Endothelial cell of umbilical vein (primary cell): ENCODE data around the gene FSD1. TPM values are rescaled to one million over a fixed set of nuclear protein-coding genes. Genes with fewer than 3 reads are reported as not detected.

ENCODE experiments used
- BruUV-seq: library from RNA; stranded (reverse); fragments of 400-500 nt; replicated peaks from 2 replicates; lab custom pipeline; 2021; lab: Mats Ljungman, UMichigan
- CTCF ChIA-PET: fragments of 300-600, 350-600 bp; sonication (Branson Sonifier 250); formaldehyde crosslinking; loops from one replicate; lab custom pipeline; 2021; ENCODE audit warnings: antibody characterized with exemption, inconsistent platforms; lab: Charles Lee
- POLR2A ChIA-PET: fragments of 300-600, 350-600 bp; sonication (Branson Sonifier 250); formaldehyde crosslinking; loops from one replicate; lab custom pipeline; 2021; ENCODE audit warnings: antibody characterized with exemption, inconsistent platforms; lab: Charles Lee
- DNase-seq: peaks from one replicate; pipeline ENCODE4 v3.0.0-alpha.2; 2011; ENCODE audit warnings: low read depth, low spot score
- FAIRE-seq: peaks from 2 replicates; lab custom pipeline; 2011; peaks lifted over from hg19 to GRCh38; lab: Jason Lieb, UNC
- H2AFZ ChIP-seq: 2 replicates; pipeline ENCODE4 v1.6.0; 2012; ENCODE audit warnings: low read depth, low read length, control low read depth, inconsistent platforms
- H3K27ac ChIP-seq: 2 replicates; pipeline ENCODE4 v1.5.1; 2011; ENCODE audit warnings: low read depth, mild to moderate bottlenecking, control low read depth, low read length, moderate library complexity; ENCODE audit not compliant: insufficient read depth
- H3K27me3 ChIP-seq, 2 experiments: 2 replicates each; pipeline versions ENCODE4 v1.6.0 to v1.6.1; 2011; ENCODE audit warnings: low read length in 2 of 2, mixed read lengths in 1 of 2; ENCODE audit not compliant: control insufficient read depth in 2 of 2, insufficient read depth in 2 of 2
- H3K36me3 ChIP-seq, 2 experiments: 2 replicates in 1 of 2; 3 replicates in 1 of 2; pipeline ENCODE4 v1.5.1; 2011; ENCODE audit warnings: low read length in 2 of 2, mild to moderate bottlenecking in 1 of 2, moderate library complexity in 1 of 2; ENCODE audit not compliant: control insufficient read depth in 2 of 2, insufficient read depth in 2 of 2; ENCODE audit errors: extremely low read depth in 1 of 2
- H3K4me1 ChIP-seq: 3 replicates; pipeline ENCODE4 v1.5.1; 2011; ENCODE audit warnings: mild to moderate bottlenecking, low read length; ENCODE audit not compliant: control insufficient read depth, insufficient read depth; ENCODE audit errors: extremely low read depth
- H3K4me2 ChIP-seq: 2 replicates; pipeline ENCODE4 v1.6.1; 2011; ENCODE audit warnings: low read length, control low read depth, mixed read lengths; ENCODE audit not compliant: insufficient read depth
- H3K4me3 ChIP-seq, 3 experiments: fragments of 200-600 bp in 1 of 3; sonication (generic), shearing (Covaris generic) in 1 of 3; replicated peaks in 1 of 3; 2 replicates each; pipeline ENCODE4 v1.5.1; 2011 to 2016; ENCODE audit warnings: control low read depth in 3 of 3, low read length in 3 of 3, mild to moderate bottlenecking in 2 of 3, inconsistent platforms in 1 of 3, low read depth in 1 of 3, moderate library complexity in 1 of 3; ENCODE audit not compliant: insufficient read depth in 1 of 3
- H3K79me2 ChIP-seq: 2 replicates; pipeline ENCODE4 v1.6.0; 2012; ENCODE audit warnings: low read length, inconsistent platforms; ENCODE audit not compliant: control insufficient read depth, insufficient read depth
- H3K9ac ChIP-seq: replicated peaks from 2 replicates; pipeline ENCODE3; 2011; ENCODE audit warnings: low read length, control low read depth; ENCODE audit not compliant: insufficient read depth; ENCODE audit errors: extremely low read depth
- H3K9me1 ChIP-seq: replicated peaks from 3 replicates; pipeline ENCODE4 v1.6.0; 2011; ENCODE audit warnings: mild to moderate bottlenecking, low read length; ENCODE audit not compliant: control insufficient read depth, insufficient read depth; ENCODE audit errors: extremely low read depth
- H3K9me3 ChIP-seq: replicated peaks from 2 replicates; pipeline ENCODE4 v1.5.1; 2012; ENCODE audit warnings: low read length, inconsistent platforms; ENCODE audit not compliant: control insufficient read depth, insufficient read depth
- H4K20me1 ChIP-seq: replicated peaks from 2 replicates; pipeline ENCODE3; 2011; ENCODE audit warnings: mild to moderate bottlenecking, low read length; ENCODE audit not compliant: control insufficient read depth, insufficient read depth; ENCODE audit errors: extremely low read depth
- CTCF ChIP-seq, 2 donors: IDR thresholded peaks; 1 replicate in 1 of 2; 2 replicates in 1 of 2; pipeline ENCODE4 v1.5.1; 2011; ENCODE audit warnings: low read length in 2 of 2, mild to moderate bottlenecking in 2 of 2, moderate library complexity in 2 of 2, control low read depth in 1 of 2, inconsistent platforms in 1 of 2, low read depth in 1 of 2; ENCODE audit not compliant: insufficient read depth in 1 of 2; ENCODE audit errors: extremely low read depth in 1 of 2
- EZH2 ChIP-seq: IDR thresholded peaks from 2 replicates; pipeline ENCODE4 v1.6.1; 2012; ENCODE audit warnings: borderline replicate concordance, low read depth, mild to moderate bottlenecking, moderate library complexity, low read length, inconsistent platforms; ENCODE audit not compliant: severe bottlenecking
- FOS ChIP-seq: IDR thresholded peaks from 2 replicates; pipeline ENCODE4 v1.6.1; 2011; ENCODE audit warnings: mild to moderate bottlenecking, low read length, moderate library complexity, borderline replicate concordance; ENCODE audit not compliant: insufficient read depth
- GATA2 ChIP-seq: IDR thresholded peaks from 2 replicates; pipeline ENCODE4 v1.7.0; 2011; ENCODE audit warnings: low read depth, mild to moderate bottlenecking, moderate library complexity, mixed read lengths, low read length; ENCODE audit not compliant: insufficient read length, insufficient read depth
- JUN ChIP-seq: IDR thresholded peaks from 2 replicates; pipeline ENCODE4 v1.6.1; 2011; ENCODE audit warnings: borderline replicate concordance, low read depth; ENCODE audit not compliant: insufficient read length, insufficient read depth
- MAX ChIP-seq: IDR thresholded peaks from 2 replicates; pipeline ENCODE4 v1.6.1; 2011; ENCODE audit not compliant: insufficient read depth, insufficient read length
- MYC ChIP-seq: IDR thresholded peaks from one replicate; pipeline ENCODE4 v1.6.1; 2011; ENCODE audit warnings: mild to moderate bottlenecking, low read depth, low read length
- POLR2A ChIP-seq: IDR thresholded peaks from 2 replicates; pipeline ENCODE4 v1.6.1; 2012; ENCODE audit warnings: low read depth, mild to moderate bottlenecking, control low read depth, low read length
- POLR2AphosphoS5 ChIP-seq: IDR thresholded peaks from 2 replicates; pipeline ENCODE4 v1.6.1; 2012; ENCODE audit warnings: low read depth, mild to moderate bottlenecking, control low read depth, low read length, moderate library complexity; ENCODE audit not compliant: insufficient read depth
- dilution Hi-C: fragments of 300-500 bp; cut with MboI; formaldehyde crosslinking; loops from one replicate; pipeline ENCODE4 v1.15.0; 2019; ENCODE audit warnings: low sequenced_read_pairs; ENCODE audit not compliant: extremely low pct_ligation_motif_present
- intact Hi-C: fragments of 100-400 bp; cut with micrococcal nuclease; formaldehyde crosslinking; loops from one replicate; pipeline ENCODE4 v1.10.0; 2022
- polyA plus RNA-seq, 4 experiments: library from polyadenylated mRNA; depleted of rRNA in 3 of 4; stranded (reverse) in 3 of 4; unstranded in 1 of 4; fragments of >200 nt; gene quantifications; 2 replicates each; pipeline versions ENCODE4 v1.2.1 to v1.2.3, GENCODE V29; 2011 to 2012; ENCODE audit warnings: missing spikeins in 1 of 4
- total RNA-seq: library from RNA; stranded (reverse); gene quantifications from 2 replicates; pipeline ENCODE4 v1.2.3, GENCODE V29; 2021

FSD1 gene
- total and polyA plus RNA-seq, 2 donors (not counting 3 experiments of a cell fraction or from before 2014, with no cell fraction given), result 25.8 to 55.5 TPM

DNA sequence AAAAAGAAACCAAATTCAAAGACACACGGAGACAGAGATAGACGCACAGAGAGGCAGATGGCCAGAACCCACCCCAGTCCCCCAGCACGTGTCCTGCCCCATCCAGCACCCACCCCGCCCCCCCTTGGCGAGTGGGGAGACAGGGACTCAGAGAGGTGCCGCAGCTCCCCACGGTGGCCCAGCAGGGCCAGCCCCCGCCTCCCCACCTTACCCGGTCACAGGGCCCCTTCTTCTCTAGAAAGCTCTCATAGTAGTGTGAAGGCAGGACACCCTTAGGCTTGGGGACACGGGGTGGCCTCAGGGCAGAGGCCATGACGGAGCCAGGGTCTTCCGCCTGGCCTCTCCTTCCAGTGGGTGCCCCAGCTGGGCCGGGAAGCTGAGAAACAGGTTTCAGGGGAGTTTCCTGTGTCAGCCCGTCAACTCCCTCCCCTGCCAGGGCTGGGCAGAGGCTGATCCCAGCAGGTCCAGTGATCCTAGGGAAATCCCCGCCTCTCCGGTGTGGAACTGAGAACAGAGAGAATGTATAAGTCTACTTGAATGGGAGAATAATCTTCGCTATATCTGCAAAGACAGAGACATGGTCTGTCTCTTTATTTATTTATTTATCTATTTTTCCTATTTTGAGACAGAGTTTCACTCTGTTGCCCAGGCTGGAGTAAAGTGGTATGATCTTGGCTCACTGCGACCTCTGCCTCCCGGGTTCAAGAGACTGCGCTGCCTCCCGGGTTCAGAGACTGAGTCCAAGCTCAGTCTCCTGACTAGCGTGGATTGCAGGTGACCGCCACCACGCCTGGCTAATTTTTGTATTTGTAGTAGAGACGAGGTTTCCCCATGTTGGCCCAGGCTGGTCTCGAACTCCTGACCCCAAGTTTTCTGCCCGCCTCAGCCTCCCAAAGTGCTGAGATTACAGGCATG, 34.3 kb downstream of the FSD1 start, which contains the start of gene STAP2:
Gene STAP2 (minus strand): TSS at position 387 of the 915 bp plus-strand sequence. CDS start 74 bp downstream, at position 313.
- TF ChIP-seq GATA2, result no peak
- no peak for TF ChIP-seq EZH2
- TF ChIP-seq CTCF (IDR thresholded peaks at IDR 0.05; ENCODE audit: extremely low read depth in 1 of 2, insufficient read depth in 1 of 2, low read depth in 1 of 2, low read length in 2 of 2), result no peak
- TF ChIP-seq FOS, result no peak
- no peak for TF ChIP-seq POLR2AphosphoS5
- no peak for TF ChIP-seq POLR2A
- TF ChIP-seq JUN, result no peak
- no peak for TF ChIP-seq MYC
- TF ChIP-seq MAX, result no peak
- Histone ChIP-seq H3K4me1 (peaks cover 9% of the 10 kb centered on the region), H3K9me1 (no peaks in the 10 kb centered on the region), H3K4me2 (peak within 1 kb of the TSS; percentile 73), H3K79me2 (no peaks in the 10 kb centered on the region), H3K9me3 (no peaks in the 10 kb centered on the region), H3K4me3 (peak within 1 kb of the TSS; percentile 14 to 45 (median 24)), H3K36me3 (no peaks in the 10 kb centered on the region), H3K27ac (no peak within 1 kb of the TSS), H4K20me1 (no peaks in the 10 kb centered on the region), H3K9ac (peak within 1 kb of the TSS; percentile 49), H3K27me3 (no peaks in the 10 kb centered on the region), H2AFZ (peak within 1 kb of the TSS; percentile 40)
- ChIA-PET CTCF (interaction anchor here (0.8 to 1.8 kb wide), 5 partner anchors 14 to 199 kb away, joined by 3 to 6 read pairs (median 3); no protein-coding TSS in a partner anchor), POLR2A (no interaction called here)
- FAIRE-seq, result peak; percentile 83
- peak; percentile 36 for DNase-seq
- intact Hi-C loops, result no loop called here
- dilution Hi-C loops, result no loop called here
- BruUV-seq, result no TSS peak
